Measurements from ENCODE around the gene C14orf180.

Gene C14orf180

DNA sequence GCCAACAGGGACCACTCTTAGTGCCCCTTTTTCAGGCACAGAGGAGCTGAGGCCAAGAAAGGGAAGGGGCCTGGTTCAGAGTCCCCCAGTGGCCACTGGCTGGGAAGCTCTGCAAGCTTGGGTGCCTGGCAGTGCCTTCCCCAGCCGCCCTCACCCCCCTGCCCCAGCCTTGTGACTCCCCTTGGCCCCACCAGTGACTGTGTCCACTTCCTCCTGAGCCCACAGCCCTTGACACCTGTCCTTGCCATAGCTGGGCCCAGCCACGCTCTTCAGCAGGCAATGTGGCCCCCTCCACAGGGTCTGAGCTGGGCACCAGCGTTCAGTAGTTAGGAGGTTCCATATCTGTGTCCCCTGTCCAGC, 19.0 kb upstream of the C14orf180 start:
- Histone ChIP-seq H3K36me3 (ENCODE audit: control insufficient read depth, insufficient read depth, low read length) (no peaks in the 10 kb centered on the region), H3K9ac (ENCODE audit: low read length) (no peak overlapping the region), H3K27ac (ENCODE audit: low read depth, low read length) (no peak overlapping the region), H3K27me3 (ENCODE audit: control insufficient read depth, insufficient read depth, low read length) (peaks cover 10% of the 10 kb centered on the region), H3K4me3 (ENCODE audit: low read length) (no peak overlapping the region), H3K4me1 (ENCODE audit: control insufficient read depth, insufficient read depth, low read length) (no peaks in the 10 kb centered on the region)

DNA sequence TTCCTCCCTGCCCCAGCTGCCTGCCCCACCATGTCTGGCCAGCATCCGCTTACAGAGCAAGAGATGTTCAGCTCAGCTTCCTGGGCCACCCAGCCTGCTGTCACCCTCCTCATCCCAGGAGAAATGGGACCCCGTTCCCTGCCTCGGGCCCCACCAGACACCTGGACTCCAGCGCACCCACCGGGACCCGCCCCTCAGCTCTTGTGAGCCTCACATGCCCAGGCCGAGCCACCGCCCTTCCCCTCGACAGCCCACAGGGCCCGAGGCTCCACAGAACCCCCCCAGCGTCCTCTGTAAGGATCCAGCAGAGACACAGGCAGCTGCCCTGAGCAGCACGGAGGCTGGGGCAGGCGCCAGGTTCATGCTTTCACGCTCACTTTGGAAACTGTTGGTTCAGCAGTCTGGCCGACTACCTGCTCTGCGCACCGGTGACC, 18.4 kb upstream of the C14orf180 start:
- H3K27ac ChIP-seq (ENCODE audit: low read depth, low read length) = no peak overlapping the region
- H3K9ac ChIP-seq (ENCODE audit: low read length) = no peak overlapping the region
- no peaks in the 10 kb centered on the region for H3K36me3 ChIP-seq (ENCODE audit: control insufficient read depth, insufficient read depth, low read length)
- H3K27me3 ChIP-seq (ENCODE audit: control insufficient read depth, insufficient read depth, low read length) = peaks cover 14% of the 10 kb centered on the region
- H3K4me3 ChIP-seq (ENCODE audit: low read length) = no peak overlapping the region
- no peaks in the 10 kb centered on the region for H3K4me1 ChIP-seq (ENCODE audit: control insufficient read depth, insufficient read depth, low read length)

DNA sequence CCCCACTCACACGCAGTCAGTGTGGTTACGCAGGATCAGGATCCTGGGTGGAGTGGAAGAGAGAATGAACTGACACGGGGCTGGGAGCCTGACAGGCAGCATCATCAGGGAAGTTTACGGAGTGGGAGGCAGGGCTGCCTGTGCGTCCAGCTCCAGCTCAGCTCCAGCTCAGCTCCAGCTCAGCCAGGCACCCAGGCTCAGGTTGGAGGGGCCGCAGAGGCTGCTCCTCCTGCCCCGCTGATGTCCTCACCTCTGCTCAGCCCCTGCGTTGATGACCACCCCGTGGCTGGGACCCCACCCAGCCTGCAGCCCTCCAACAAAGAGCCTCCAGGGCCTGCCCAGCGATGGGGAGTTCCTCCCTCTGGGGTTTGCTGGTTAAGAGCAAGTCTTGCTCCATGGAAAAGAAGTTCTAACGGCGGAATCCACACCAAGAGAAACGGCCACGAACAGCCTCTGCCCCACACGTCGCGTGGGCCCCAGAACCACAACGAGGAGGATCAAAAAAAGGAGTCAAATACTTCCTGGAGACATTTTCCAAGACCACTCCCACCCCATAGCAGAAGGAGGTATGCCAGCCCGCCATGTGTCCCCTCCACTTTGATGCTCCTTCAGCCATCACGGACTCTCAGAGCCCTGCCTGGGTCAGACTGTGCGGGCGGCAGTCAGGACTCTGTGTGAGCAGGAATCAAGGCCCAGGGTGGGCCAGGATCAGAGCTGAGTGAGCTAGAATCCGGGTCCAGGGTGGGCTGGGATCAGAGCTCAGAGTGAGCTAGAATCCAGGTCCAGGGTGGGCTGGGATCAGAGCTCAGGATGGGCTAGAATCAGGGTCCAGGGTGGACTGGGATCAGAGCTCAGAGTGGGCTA, 17.7 kb upstream of the C14orf180 start:
- H3K9ac ChIP-seq (ENCODE audit: low read length) = no peak overlapping the region
- H3K4me1 ChIP-seq (ENCODE audit: control insufficient read depth, insufficient read depth, low read length) = no peaks in the 10 kb centered on the region
- peaks cover 15% of the 10 kb centered on the region for H3K27me3 ChIP-seq (ENCODE audit: control insufficient read depth, insufficient read depth, low read length)

DNA sequence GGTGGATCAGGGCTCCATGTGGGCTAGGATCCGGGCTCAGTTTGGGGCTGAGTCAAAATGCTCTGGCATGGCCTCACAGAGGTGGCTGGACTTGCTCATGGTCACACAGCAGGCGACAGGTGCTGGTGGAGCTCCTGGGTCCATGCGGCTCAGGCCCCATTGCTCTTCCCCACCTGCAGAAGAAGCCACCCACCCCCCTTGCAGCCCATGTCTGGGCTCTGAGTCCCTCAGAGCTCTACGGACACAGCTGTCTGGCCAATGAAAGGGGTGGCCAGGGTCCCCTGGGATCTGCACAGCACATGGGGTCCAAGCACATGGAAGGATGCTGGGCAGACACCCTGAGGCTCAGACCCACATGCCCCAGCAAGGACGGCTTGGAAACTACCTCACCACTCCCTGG, 17.0 kb upstream of the C14orf180 start:
- no peak overlapping the region for H3K9ac ChIP-seq (ENCODE audit: low read length)
- no peaks in the 10 kb centered on the region for H3K36me3 ChIP-seq (ENCODE audit: control insufficient read depth, insufficient read depth, low read length)
- no peaks in the 10 kb centered on the region for H3K4me1 ChIP-seq (ENCODE audit: control insufficient read depth, insufficient read depth, low read length)
- no peak overlapping the region for H3K27ac ChIP-seq (ENCODE audit: low read depth, low read length)
- peaks cover 14% of the 10 kb centered on the region for H3K27me3 ChIP-seq (ENCODE audit: control insufficient read depth, insufficient read depth, low read length)
- H3K4me3 ChIP-seq (ENCODE audit: low read length) = no peak overlapping the region

More for the DNA sequence above, 17.7 kb upstream of the C14orf180 start:
- Histone ChIP-seq H3K36me3 (ENCODE audit: control insufficient read depth, insufficient read depth, low read length) (no peaks in the 10 kb centered on the region), H3K4me3 (ENCODE audit: low read length) (no peak overlapping the region), H3K27ac (ENCODE audit: low read depth, low read length) (no peak overlapping the region)

DNA sequence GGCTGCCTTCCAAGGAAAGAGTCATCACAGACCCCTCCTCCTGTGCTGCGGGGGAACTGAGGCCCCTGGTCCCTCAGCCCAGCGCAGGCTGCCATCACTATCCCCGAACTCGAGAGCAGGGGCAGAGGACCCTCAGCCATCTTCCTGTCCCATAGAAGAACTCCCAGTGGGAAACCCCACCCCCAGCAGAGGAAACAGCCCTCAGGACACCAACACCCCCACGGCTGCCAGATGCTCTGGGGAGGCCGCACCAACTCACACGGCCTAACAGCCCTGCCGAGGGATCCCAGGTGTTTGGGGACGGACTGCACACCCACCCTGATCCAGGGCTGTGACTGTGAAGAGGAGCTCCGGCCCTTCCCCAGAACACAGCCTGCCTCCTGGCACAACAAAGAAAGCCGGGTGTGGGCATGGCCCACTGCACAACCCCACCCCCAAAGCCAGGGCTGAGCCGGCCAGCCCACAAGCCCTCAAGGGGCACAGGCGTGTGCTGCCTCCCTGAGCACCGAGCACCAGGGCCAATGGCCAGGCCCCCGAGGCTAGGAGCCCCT, 16.3 kb upstream of the C14orf180 start:
- Histone ChIP-seq H3K9ac (ENCODE audit: low read length) (no peak overlapping the region), H3K27me3 (ENCODE audit: control insufficient read depth, insufficient read depth, low read length) (peaks cover 12% of the 10 kb centered on the region), H3K4me3 (ENCODE audit: low read length) (no peak overlapping the region), H3K4me1 (ENCODE audit: control insufficient read depth, insufficient read depth, low read length) (no peaks in the 10 kb centered on the region), H3K36me3 (ENCODE audit: control insufficient read depth, insufficient read depth, low read length) (no peaks in the 10 kb centered on the region), H3K27ac (ENCODE audit: low read depth, low read length) (no peak overlapping the region)

DNA sequence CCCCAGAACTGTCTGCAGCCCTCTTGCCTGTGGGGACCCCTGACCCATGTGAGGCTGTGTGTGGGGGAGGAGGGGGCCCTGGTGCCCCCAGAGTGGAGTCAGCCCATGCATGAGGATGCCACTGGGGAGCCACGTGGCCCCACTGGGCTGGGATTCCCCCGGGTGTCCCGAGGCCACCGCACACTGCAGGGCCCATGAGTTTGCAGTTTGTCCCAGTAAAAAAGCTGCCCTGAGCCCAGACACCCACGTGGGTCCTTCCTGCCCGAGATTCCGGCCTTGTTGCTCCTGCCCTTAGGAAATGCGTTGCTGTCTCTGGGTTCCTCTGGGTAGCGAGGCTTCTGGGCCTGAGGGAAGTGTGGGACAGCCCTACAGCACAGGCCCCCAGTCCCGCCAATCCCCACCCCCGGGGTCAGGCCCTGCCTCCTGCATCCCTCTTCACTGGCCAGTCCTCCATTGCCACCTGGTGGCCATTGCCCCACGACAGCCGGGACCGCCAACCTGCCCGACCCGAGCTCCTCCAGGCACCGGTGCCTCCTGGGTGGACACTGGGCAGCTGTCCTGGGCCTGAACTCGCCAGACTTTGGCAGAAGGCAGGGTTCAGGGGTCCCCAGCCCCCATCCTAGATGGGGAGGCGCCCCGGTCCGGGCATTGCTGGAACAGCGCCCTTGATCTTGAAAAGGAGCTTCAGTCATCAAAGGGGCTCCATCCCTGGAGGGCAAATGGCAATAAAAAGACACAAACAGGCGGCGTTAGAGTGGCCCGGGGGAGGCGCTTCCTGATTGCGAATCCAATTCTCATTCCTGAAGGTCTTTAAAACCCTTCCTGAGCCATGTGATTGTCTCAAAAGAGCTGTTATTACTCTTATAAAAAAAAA, 15.6 kb upstream of the C14orf180 start:
- Histone ChIP-seq H3K36me3 (ENCODE audit: control insufficient read depth, insufficient read depth, low read length) (no peaks in the 10 kb centered on the region), H3K4me1 (ENCODE audit: control insufficient read depth, insufficient read depth, low read length) (no peaks in the 10 kb centered on the region), H3K4me3 (ENCODE audit: low read length) (no peak overlapping the region), H3K9ac (ENCODE audit: low read length) (no peak overlapping the region), H3K27me3 (ENCODE audit: control insufficient read depth, insufficient read depth, low read length) (peaks cover 12% of the 10 kb centered on the region), H3K27ac (ENCODE audit: low read depth, low read length) (no peak overlapping the region)

DNA sequence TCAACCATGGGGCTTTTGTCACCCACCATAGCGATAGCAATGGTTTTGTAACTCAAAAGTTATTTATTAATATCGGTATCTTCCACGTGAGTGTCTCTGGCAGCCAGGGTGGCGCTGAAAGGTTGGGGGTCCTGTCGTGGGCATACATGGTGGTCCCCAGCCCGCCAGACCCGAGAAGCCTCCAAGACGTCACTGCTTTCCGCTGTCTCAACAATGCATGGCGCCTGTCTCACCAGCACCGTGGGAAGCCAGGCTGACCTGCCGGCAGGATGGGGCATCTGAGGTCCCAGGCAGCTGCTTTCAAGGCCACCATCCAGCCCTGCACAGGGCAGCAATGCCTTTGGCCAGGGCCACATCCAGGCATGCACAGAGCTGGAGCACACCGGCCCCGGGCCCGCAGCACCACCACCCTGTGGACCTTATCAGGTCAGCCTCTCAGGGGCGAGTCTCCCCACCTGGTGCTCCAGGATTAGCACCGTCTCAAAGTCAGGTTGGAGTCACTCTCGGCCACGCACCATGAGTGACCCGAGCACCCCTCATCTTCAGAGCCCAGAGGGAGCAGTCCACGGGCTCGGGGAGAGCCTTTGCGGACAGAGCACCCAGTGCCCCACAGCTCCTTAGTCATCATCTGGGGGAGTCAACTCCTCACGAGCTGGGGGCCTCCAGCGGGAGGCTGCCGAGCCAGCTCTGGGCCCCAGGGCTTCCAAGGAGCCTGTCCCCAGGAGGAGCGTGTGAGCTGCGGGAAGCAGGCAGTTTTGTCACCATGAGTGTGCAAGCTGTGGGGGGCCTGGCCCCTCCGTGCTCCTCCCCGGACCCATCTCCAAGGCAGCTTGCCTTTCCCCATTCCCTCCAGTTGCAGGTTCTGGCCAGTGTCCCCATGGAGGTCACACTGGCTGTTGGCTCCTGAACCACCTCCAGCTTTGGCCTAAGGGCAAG, 14.6 kb upstream of the C14orf180 start:
- Histone ChIP-seq H3K36me3 (ENCODE audit: control insufficient read depth, insufficient read depth, low read length) (no peaks in the 10 kb centered on the region), H3K27me3 (ENCODE audit: control insufficient read depth, insufficient read depth, low read length) (peaks cover 16% of the 10 kb centered on the region)

DNA sequence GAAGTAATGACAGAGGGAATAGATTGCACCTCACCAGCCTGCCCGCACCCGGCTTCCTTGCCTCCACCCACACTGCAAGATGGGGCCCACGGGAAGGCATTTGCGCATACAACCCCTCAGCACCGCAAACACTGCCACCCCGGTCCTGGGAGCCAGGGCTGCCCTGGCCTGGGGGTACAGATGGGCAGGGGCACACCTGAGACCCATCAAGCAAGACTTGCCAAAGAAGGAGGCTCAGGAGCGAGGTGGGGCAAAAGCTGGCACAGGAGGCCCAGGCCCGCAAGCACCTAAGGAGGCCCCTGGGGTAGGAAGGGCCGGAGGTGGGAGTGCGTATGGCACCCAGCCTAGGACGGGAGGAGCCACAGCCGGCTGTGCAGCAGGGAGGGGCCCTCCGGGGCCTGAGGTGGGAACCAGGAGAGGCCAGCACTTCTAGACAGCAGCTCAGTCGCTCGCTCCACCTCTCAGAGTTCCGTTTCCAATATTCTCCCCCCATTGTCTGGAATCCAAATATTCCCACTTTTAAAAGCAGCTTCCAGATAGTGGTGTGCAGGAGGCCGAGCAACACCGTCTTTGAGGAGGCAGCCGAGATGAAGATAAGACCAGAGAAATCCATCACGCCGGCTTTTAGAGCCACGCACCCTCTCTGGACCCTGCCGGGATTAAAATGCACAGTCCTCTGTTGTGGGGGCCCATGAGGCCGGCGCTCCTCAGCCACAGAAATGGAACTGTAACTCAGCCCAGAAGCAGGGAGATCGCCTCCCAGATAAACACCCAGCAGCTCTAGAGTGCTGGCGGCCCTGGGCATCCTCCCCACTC, 12.2 kb upstream of the C14orf180 start:
- peaks cover 16% of the 10 kb centered on the region for H3K27me3 ChIP-seq (ENCODE audit: control insufficient read depth, insufficient read depth, low read length)
- no peak overlapping the region for H3K9ac ChIP-seq (ENCODE audit: low read length)
- no peak overlapping the region for H3K27ac ChIP-seq (ENCODE audit: low read depth, low read length)

More for the DNA sequence above, 14.6 kb upstream of the C14orf180 start:
- no peaks in the 10 kb centered on the region for H3K4me1 ChIP-seq (ENCODE audit: control insufficient read depth, insufficient read depth, low read length)
- no peak overlapping the region for H3K4me3 ChIP-seq (ENCODE audit: low read length)
- H3K27ac ChIP-seq (ENCODE audit: low read depth, low read length) = no peak overlapping the region
- H3K9ac ChIP-seq (ENCODE audit: low read length) = no peak overlapping the region

DNA sequence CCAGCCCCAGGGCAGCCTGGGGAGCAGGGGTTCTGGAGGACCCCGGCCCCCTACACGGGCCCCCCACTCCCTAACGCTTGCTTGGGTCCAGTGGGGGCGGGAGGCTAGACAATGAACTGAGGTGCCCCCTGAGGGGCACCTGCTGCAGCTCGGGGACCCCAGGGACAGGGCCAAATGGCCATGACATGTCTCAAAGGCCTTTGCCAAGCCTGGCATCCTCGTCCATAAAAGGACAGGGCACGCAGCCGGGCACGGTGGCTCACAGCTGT, 11.7 kb upstream of the C14orf180 start:
- Histone ChIP-seq H3K4me1 (ENCODE audit: control insufficient read depth, insufficient read depth, low read length) (no peaks in the 10 kb centered on the region), H3K4me3 (ENCODE audit: low read length) (no peak overlapping the region), H3K27me3 (ENCODE audit: control insufficient read depth, insufficient read depth, low read length) (peaks cover 16% of the 10 kb centered on the region), H3K36me3 (ENCODE audit: control insufficient read depth, insufficient read depth, low read length) (no peaks in the 10 kb centered on the region), H3K9ac (ENCODE audit: low read length) (no peak overlapping the region), H3K27ac (ENCODE audit: low read depth, low read length) (no peak overlapping the region)

More for the DNA sequence above, 12.2 kb upstream of the C14orf180 start:
- H3K4me1 ChIP-seq (ENCODE audit: control insufficient read depth, insufficient read depth, low read length) = no peaks in the 10 kb centered on the region
- H3K4me3 ChIP-seq (ENCODE audit: low read length) = no peak overlapping the region
- no peaks in the 10 kb centered on the region for H3K36me3 ChIP-seq (ENCODE audit: control insufficient read depth, insufficient read depth, low read length)

DNA sequence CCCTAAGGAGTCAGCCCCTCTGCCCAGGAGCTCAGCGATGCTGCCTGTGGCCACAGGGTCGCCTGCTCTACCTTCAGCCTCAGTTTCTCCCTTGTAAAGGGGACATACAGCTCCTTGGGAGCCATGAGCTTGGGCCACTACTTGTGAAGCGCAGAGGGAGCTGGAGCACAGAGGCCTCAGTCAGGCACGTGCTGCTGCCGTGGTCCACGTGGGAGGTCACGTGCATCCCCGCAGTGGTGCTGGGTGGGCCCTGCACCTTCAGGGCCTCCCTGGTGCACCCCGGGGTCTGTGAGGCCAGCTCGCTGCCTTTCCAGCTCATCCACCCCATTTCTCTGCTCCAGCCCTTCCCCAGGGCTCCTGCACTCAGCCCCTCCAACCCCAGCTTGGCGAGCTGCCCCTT, 10.9 kb upstream of the C14orf180 start:
- Histone ChIP-seq H3K9ac (ENCODE audit: low read length) (no peak overlapping the region), H3K27ac (ENCODE audit: low read depth, low read length) (no peak overlapping the region), H3K27me3 (ENCODE audit: control insufficient read depth, insufficient read depth, low read length) (peaks cover 16% of the 10 kb centered on the region), H3K4me3 (ENCODE audit: low read length) (no peak overlapping the region), H3K4me1 (ENCODE audit: control insufficient read depth, insufficient read depth, low read length) (no peaks in the 10 kb centered on the region), H3K36me3 (ENCODE audit: control insufficient read depth, insufficient read depth, low read length) (no peaks in the 10 kb centered on the region)

DNA sequence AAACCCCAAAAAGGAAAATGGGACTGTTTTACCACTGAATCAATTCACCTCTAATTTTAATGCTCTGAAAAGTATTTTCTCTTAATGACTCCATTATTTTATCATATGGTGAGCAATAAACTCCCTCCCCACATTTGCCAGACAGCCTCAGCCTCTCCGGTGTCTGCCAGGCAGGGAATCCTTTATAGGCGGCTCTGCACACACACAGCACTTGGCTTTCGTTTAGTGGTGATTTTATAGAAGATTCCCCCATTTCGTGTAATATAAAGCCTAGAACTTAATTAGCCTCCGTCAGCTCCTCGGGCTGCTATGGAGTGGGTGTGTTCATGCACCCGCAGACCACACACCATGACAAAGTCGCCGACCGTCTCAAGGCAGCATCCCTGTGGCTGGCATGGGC, 10.1 kb upstream of the C14orf180 start:
- Histone ChIP-seq H3K9ac (ENCODE audit: low read length) (no peak overlapping the region), H3K4me3 (ENCODE audit: low read length) (no peak overlapping the region), H3K27me3 (ENCODE audit: control insufficient read depth, insufficient read depth, low read length) (peaks cover 12% of the 10 kb centered on the region), H3K4me1 (ENCODE audit: control insufficient read depth, insufficient read depth, low read length) (no peaks in the 10 kb centered on the region), H3K36me3 (ENCODE audit: control insufficient read depth, insufficient read depth, low read length) (no peaks in the 10 kb centered on the region), H3K27ac (ENCODE audit: low read depth, low read length) (no peak overlapping the region)
